Measurements from ENCODE around the gene S100A16.

Gene S100A16

DNA sequence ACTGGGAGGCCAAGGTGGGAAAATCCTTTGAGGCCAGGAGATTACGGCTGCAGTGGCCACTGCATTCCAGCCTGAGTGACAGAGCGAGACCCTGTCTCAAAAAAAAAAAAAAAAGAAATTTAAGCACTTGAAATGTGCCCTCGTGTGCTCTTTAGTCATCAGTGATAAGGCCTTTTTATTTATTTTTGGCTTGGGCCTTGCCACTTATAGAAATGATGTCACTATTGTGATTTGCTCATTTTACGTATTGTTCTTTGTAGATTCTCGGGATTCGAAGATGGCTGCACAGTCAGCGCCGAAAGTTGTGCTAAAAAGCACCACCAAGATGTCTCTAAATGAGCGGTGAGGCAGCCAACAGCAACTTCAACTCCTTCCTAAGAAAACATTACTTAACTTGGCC lies 23.4 kb upstream of the S100A16 start:
- DNase-seq (ENCODE audit: low read depth): no peak

GRCh38 chr1:153635872-153636271 lies 22.9 kb upstream of the S100A16 start:
- DNase-seq (ENCODE audit: low read depth): no peak

GRCh38 chr1:153633754-153634665 lies 21.1 kb upstream of the S100A16 start, which contains the start of gene CHTOP:
Gene CHTOP, plus strand, starts transcription at chr1:153634066. Its CDS starts 2,523 bp downstream, at chr1:153636589.
- peak; percentile 93 for DNase-seq (ENCODE audit: low read depth)

DNA sequence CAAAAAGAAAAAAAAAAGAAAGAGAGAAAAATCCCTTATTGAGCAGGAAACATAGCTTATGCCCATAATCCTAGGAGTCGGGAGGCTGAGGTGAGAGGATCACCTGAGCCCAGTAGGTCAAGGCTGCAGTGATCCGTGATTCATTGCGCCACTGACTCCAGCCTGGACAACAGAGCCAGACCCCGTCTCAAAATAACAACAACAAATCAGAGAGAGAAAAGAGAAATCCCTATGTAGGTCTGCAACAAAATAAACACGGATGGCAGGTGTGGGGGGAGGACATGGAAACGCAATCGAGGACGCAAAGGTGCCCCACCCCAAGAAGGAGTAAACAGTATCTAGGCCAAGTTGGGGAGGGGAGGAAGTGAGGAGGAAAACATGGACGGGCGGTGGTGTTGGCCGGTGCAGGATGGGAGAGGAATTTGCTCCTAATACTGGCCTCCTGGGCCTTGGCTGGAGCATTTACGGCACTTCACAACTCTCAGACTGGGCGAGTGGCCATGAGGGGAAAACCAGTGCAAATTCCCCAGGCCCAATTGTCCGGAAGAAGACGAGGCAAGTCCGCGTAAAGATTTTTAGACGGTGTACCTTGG lies 20.3 kb upstream of the S100A16 start:
- no peak for DNase-seq (ENCODE audit: low read depth)

DNA sequence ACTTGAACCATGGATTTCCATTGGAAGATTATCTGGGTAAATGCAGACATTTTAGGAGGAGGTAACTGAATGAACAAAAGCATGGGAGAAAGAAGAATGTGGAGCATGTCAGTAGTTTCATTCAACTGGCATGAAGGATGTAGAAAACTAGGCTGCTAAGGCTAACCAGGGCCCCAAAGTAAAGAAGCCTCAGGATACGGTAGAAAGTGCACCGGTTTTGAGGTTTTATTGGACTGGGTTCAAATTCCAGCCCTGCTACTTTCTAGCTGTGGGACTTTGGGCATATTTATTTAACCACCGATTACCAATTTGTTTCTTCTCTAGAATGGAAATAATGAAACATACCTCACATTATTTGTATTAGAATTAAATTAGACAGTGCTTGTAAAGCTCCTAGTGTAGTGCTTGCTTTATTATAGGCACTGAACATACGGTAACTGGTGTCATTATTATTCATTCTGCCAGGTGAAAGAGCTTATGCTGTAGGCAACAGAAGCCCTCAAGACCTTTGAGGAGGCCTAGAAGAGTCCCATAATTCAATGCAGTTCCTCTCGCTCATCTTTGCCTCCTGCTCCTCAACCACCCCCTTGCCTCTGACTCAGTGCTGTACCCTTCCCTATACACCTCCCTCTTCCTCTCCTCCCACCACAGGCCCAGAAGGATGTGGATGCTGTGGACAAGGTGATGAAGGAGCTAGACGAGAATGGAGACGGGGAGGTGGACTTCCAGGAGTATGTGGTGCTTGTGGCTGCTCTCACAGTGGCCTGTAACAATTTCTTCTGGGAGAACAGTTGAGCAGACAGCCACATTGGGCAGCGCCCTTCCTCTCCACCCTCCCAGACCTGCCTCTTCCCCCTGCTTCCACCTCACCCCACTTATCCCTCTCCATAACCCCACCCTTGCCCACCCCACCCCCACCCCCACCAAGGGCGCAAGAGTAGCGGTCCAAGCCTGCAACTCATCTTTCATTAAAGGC lies 18.4 kb upstream of the S100A16 start:
- DNase-seq (ENCODE audit: low read depth): no peak

DNA sequence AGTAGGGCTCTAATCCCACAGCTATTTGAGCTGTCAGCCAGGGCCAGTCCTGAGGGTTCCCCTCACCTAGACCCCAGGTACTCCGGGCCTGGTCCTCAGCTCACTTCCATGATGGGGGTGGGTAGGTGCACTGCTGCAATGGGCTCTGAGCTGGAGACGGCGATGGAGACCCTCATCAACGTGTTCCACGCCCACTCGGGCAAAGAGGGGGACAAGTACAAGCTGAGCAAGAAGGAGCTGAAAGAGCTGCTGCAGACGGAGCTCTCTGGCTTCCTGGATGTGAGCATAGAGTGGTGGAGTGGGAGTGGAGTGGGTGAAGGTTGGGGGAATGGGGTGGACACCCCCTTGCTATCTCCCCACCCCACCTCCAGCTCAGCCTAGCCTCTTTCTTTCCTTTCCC lies 17.4 kb upstream of the S100A16 start:
- no peak for DNase-seq (ENCODE audit: low read depth)

GRCh38 chr1:153629971-153630370 lies 17.0 kb upstream of the S100A16 start:
- no peak for DNase-seq (ENCODE audit: low read depth)

DNA sequence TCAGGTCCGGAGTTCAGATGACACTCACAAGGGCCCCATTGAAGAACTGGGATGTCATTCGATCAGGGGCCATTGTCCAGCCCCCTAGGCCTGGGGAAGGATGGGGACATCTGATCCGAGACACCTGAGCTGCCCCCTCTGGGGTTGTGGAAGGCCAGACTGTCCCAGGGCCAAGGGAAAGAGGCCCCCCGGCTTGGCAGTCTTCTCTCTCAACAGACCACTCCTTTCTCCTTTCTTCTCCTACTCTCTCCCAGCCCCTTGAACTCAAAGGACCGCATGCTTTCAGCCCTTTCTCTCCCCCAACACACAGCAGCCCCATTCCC lies 16.4 kb upstream of the S100A16 start:
- DNase-seq (ENCODE audit: low read depth): no peak

DNA sequence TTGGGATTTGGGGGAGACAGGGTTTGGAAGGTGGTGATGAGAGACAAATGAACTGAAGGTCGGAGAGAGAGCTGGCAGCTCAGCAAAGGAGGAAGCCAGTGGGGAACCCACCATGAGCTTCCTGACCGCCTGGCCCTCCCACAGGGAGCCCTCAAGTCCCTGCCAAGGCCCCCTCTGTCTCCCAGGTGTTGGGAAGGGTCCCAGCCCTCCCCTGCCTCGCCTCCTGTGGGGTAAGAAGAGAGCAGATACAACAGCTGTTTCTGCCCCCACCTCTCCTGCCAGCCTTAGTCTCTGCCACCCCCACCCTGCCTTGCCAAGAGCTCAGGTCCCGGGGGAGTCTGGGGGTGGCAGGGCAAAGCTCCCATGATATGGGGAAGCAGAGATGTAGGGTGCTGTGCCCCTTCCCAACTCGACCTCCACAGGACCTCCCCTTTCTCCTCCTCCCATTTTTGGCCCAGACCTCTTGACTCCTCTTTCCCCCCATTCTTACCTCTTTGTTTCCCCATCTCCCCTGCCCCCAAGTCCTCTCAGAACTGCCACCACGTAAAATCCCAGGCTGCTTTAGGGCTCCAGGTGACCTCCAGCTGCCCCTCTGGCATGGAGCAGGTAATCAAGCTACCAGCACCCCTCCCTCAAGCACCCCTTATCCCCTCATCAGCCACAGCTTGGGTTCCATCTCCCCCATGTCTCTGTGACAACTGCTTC lies 15.9 kb upstream of the S100A16 start:
- DNase-seq (ENCODE audit: low read depth): no peak

GRCh38 chr1:153627715-153628626 lies 15.0 kb upstream of the S100A16 start, which contains the start of gene S100A1:
Gene S100A1, plus strand, starts transcription at chr1:153628434. Its CDS starts 2,088 bp downstream, at chr1:153630522.
- no peak for DNase-seq (ENCODE audit: low read depth)

- DNase-seq (ENCODE audit: low read depth): no peak
Observed at GRCh38 chr1:153626904-153627714, 14.2 kb upstream of the S100A16 start, which contains the start of gene S100A13. Gene S100A13, minus strand, starts transcription at chr1:153627505. Its CDS starts 1,033 bp downstream, at chr1:153626472.

- no peak for DNase-seq (ENCODE audit: low read depth)
Observed at GRCh38 chr1:153626477-153626903, 13.6 kb upstream of the S100A16 start.

DNA sequence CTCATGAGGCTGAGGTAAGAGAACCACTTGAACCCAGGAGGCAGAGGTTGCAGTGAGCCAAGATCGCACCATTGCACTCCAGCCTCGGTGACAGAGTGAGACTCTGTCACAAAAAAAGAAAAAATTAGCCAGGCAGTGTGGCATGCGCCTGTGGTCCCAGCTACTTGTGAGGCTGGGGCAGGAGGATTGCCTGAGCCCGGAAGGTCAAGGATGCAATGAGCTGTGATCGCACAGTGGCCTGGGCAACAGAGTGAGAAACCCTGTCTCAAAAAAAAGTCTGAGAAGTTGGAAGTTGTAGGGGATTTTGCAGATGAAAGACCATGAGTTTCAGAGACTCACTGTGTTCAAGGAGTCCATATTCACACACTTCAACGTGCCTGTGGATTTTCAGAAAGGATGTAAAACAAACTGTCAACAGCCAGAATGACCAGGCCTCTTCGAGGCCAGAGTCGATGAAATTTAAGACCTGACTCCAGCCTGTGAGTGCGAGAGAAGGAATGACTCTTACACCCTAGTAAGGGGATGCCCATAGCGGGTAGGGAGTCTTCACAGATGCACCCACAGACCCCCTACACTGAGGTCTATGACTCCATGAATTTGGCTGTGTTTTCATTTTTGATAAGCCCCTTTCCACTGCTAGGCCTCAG lies 12.2 kb upstream of the S100A16 start:
- DNase-seq (ENCODE audit: low read depth): no peak

GRCh38 chr1:153623101-153623500 lies 10.2 kb upstream of the S100A16 start:
- no peak for DNase-seq (ENCODE audit: low read depth)

DNA sequence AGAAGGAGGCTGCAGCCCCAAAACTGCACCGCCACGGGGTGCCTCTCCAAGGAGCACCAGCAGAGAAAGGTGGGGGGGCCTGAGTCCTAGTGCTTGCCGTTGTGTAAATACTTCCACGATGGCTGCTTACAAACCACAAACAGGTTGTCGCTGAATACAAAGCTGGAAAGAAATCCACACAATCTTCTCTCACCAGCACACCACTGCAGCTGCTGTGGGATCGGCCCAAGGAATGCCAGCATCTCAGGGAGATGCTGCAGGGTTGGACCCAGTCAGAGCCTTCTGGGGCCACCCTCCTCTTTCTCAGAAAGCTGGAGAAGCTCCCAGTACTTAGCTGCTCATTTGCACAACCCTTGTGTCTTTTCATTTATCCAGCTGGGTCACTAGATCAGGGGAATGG lies 6.2 kb upstream of the S100A16 start:
- no peak for DNase-seq (ENCODE audit: low read depth)

DNA sequence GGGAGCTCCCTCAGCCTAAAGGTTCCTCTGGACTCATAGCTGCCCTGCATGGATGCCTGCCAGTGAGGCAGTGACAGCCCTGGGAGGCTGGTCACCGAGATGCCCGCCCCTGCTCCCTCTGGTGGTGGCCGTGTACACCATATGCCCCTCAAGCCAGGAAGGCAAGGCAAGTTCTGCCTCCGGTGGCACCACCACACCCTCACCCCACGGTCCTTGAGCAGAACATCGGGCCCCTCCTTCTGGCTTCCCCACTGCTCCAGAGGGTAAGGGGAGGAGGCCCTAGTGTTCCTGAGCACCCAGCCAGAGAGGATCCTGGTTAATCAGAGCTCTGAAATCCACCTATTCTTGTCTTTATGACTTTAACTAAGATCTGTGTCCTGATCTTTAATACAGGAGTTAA lies 4.7 kb upstream of the S100A16 start:
- DNase-seq (ENCODE audit: low read depth): no peak

GRCh38 chr1:153616917-153617311 lies 4.0 kb upstream of the S100A16 start:
- DNase-seq (ENCODE audit: low read depth): no peak

GRCh38 chr1:153616144-153616916 lies 3.4 kb upstream of the S100A16 start, which contains the start of gene S100A14:
Gene S100A14, minus strand, starts transcription at chr1:153616325. Its CDS starts 467 bp downstream, at chr1:153615858.
- no peak for DNase-seq (ENCODE audit: low read depth)

All from stimulated activated CD8-positive, alpha-beta memory T cell treated with anti-CD3 and anti-CD28 coated beads, Interleukin-15, amount 100 ng/mL, for 24 hours (primary cell).